ENCODE data around the gene YIPF1. TPM values are rescaled to one million over a fixed set of nuclear protein-coding genes. Genes with fewer than 3 reads are reported as not detected.

Gene YIPF1
- polyA plus RNA-seq, 1 of the 3 experiments (the other 2 are of a cell fraction), result 23.1 TPM

DNA sequence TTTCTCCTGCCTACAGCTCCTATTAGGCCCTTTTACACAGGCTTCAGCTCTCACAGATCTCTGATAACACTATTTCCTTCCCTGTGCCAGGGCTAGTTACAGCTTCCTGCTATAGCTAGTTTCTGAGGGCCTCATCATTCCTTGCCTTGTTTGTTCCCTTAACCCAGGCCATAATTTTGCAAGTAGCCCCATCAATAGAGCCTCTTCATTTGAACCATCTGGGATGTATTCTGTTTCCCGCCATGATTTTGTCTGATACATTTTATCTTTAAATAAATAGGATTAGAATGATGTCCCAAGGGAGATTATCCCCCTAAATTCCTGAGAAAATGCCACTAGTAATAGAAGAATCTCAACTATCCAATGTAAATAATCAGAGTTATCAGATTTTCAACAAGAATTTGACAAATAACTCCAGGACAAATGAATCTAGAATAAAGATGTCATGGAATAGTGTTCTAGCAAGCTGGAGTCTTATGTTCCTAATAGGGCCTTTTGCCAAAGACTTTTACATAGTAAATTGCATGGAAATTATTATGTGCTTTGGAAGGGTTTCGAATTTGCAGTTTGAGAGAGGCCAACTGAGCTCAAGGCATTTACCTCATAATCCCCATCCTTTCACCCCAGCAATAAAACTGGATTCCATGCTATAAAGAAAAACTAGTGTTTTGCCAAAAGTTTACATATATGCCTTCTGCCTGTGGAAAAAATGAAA, 39.8 kb upstream of the YIPF1 start:
- ChIA-PET POLR2A (interaction anchor here (1.3 kb wide), 1 partner anchor 16 kb away, joined by 4 read pairs; the partner anchor contains the start of gene IFT25), CTCF (interaction anchor here (1.2 kb wide), 2 partner anchors 20 kb away, joined by 3 to 4 read pairs; no protein-coding TSS in a partner anchor)
- no peak overlapping the region for H2AFZ ChIP-seq (ENCODE audit: low read depth)
- H3K9me2 ChIP-seq, result no peaks in the 10 kb centered on the region
- no peaks in the 10 kb centered on the region for H4K20me1 ChIP-seq (ENCODE audit: insufficient read depth)
- H3K9me3 ChIP-seq, result peaks cover 23% of the 10 kb centered on the region; the same call in 1 of the 2 replicates
- H3F3A ChIP-seq (replicated peaks; ENCODE audit: insufficient read depth), result no peaks in the 10 kb centered on the region
- H3K9ac ChIP-seq, result no peak overlapping the region
- TF ChIP-seq RXRA (IDR thresholded peaks at IDR 0.05; ENCODE audit: borderline replicate concordance, low read depth) (no peak), TAF1 (IDR thresholded peaks at IDR 0.05; ENCODE audit: borderline replicate concordance, low read depth, low read length) (no peak)
- TF ChIP-seq, protein P1, sequence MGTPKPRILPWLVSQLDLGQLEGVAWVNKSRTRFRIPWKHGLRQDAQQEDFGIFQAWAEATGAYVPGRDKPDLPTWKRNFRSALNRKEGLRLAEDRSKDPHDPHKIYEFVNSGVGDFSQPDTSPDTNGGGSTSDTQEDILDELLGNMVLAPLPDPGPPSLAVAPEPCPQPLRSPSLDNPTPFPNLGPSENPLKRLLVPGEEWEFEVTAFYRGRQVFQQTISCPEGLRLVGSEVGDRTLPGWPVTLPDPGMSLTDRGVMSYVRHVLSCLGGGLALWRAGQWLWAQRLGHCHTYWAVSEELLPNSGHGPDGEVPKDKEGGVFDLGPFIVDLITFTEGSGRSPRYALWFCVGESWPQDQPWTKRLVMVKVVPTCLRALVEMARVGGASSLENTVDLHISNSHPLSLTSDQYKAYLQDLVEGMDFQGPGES (IDR thresholded peaks at IDR 0.05; ENCODE audit: low read depth, low read length), result no peak
- H3K4me1 ChIP-seq (ENCODE audit: control insufficient read depth in 1 of 2, insufficient read depth in 2 of 2, low read depth in 1 of 2, low read length in 1 of 2), result no peaks in the 10 kb centered on the region
- H3K27ac ChIP-seq (ENCODE audit: low read depth in 2 of 2, low read length in 1 of 2), result no peak overlapping the region
- DNase-seq, result no peak
- 93% methylated on average over 2 of the region's 2 CpGs for WGBS (ENCODE audit: low lambda C conversion rate)
- no peak overlapping the region for H3K4me3 ChIP-seq (ENCODE audit: low read depth in 2 of 2, low read length in 1 of 2)
- H3K36me3 ChIP-seq (replicated peaks in 1 of 2; ENCODE audit: control insufficient read depth in 1 of 2, insufficient read depth in 2 of 2, low read length in 1 of 2), result peaks cover 17 to 77% of the 10 kb centered on the region in 2 experiments
- no peak overlapping the region for H3K4me2 ChIP-seq
- H3K79me2 ChIP-seq (ENCODE audit: insufficient read depth), result no peaks in the 10 kb centered on the region; the same call in 1 of the 2 replicates
- H3K27me3 ChIP-seq (ENCODE audit: insufficient read depth), result no peaks in the 10 kb centered on the region

DNA sequence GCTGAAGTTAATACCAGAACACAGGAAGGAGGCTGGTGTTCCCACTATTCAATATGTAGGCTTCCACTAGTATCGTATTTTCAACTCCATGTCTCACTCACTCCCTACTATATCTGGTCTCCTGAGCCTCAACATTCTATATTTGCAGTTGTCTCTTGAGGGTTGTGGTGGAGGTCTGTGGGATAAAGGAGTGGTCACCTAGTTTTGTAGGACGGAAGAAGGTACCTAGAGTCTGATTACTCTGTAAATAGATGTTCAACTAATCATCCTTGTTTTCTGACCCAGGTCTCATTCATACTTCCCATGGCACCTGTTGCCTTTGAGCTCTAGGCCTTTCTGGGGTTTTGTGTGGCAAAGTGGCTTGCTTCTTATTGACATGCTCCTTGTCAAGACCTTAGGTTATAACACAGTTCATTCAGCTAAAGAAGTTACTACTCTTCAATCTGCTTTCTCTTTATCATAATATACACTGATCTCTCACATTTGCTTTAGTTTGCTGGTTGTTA, 37.8 kb upstream of the YIPF1 start:
- Histone ChIP-seq H3K79me2 (ENCODE audit: insufficient read depth) (no peaks in the 10 kb centered on the region; the same call in 1 of the 2 replicates), H3K4me2 (no peak overlapping the region), H3K27me3 (ENCODE audit: insufficient read depth) (no peaks in the 10 kb centered on the region), H3F3A (replicated peaks; ENCODE audit: insufficient read depth) (peaks cover 5% of the 10 kb centered on the region), H2AFZ (ENCODE audit: low read depth) (no peak overlapping the region), H3K36me3 (replicated peaks in 1 of 2; ENCODE audit: control insufficient read depth in 1 of 2, insufficient read depth in 2 of 2, low read length in 1 of 2) (peaks cover 32 to 77% of the 10 kb centered on the region in 2 experiments), H3K9me3 (peaks cover 14% of the 10 kb centered on the region; the same call in 1 of the 2 replicates), H4K20me1 (ENCODE audit: insufficient read depth) (no peaks in the 10 kb centered on the region), H3K9ac (no peak overlapping the region), H3K4me1 (ENCODE audit: control insufficient read depth in 1 of 2, insufficient read depth in 2 of 2, low read depth in 1 of 2, low read length in 1 of 2) (no peaks in the 10 kb centered on the region), H3K27ac (ENCODE audit: low read depth in 2 of 2, low read length in 1 of 2) (no peak overlapping the region), H3K4me3 (ENCODE audit: low read depth in 2 of 2, low read length in 1 of 2) (no peak overlapping the region), H3K9me2 (no peaks in the 10 kb centered on the region)
- POLR2A ChIA-PET, result no interaction called here
- DNase-seq, result no peak
- WGBS (ENCODE audit: low lambda C conversion rate), result 100% methylated on average over 2 of the region's 2 CpGs
- CTCF ChIA-PET, result interaction anchor here (1.0 to 2.6 kb wide), 2 partner anchors 49 to 55 kb away, joined by 3 to 10 read pairs; no protein-coding TSS in a partner anchor
- no peak for TF ChIP-seq POLR2AphosphoS5 (IDR thresholded peaks at IDR 0.05; ENCODE audit: low read depth, low read length)
- TF ChIP-seq RFX5 (IDR thresholded peaks at IDR 0.05; ENCODE audit: low read length), result no peak
- TF ChIP-seq, protein P2, sequence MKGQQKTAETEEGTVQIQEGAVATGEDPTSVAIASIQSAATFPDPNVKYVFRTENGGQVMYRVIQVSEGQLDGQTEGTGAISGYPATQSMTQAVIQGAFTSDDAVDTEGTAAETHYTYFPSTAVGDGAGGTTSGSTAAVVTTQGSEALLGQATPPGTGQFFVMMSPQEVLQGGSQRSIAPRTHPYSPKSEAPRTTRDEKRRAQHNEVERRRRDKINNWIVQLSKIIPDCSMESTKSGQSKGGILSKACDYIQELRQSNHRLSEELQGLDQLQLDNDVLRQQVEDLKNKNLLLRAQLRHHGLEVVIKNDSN (IDR thresholded peaks at IDR 0.05; ENCODE audit: borderline replicate concordance, low read depth), result no peak
- TF ChIP-seq, protein P3, sequence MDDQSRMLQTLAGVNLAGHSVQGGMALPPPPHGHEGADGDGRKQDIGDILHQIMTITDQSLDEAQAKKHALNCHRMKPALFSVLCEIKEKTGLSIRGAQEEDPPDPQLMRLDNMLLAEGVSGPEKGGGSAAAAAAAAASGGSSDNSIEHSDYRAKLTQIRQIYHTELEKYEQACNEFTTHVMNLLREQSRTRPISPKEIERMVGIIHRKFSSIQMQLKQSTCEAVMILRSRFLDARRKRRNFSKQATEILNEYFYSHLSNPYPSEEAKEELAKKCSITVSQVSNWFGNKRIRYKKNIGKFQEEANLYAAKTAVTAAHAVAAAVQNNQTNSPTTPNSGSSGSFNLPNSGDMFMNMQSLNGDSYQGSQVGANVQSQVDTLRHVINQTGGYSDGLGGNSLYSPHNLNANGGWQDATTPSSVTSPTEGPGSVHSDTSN (IDR thresholded peaks at IDR 0.05), result no peak
- no peak for TF ChIP-seq RCOR1 (IDR thresholded peaks at IDR 0.05; ENCODE audit: low read length)
- TF ChIP-seq, protein P4, sequence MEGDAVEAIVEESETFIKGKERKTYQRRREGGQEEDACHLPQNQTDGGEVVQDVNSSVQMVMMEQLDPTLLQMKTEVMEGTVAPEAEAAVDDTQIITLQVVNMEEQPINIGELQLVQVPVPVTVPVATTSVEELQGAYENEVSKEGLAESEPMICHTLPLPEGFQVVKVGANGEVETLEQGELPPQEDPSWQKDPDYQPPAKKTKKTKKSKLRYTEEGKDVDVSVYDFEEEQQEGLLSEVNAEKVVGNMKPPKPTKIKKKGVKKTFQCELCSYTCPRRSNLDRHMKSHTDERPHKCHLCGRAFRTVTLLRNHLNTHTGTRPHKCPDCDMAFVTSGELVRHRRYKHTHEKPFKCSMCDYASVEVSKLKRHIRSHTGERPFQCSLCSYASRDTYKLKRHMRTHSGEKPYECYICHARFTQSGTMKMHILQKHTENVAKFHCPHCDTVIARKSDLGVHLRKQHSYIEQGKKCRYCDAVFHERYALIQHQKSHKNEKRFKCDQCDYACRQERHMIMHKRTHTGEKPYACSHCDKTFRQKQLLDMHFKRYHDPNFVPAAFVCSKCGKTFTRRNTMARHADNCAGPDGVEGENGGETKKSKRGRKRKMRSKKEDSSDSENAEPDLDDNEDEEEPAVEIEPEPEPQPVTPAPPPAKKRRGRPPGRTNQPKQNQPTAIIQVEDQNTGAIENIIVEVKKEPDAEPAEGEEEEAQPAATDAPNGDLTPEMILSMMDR (IDR thresholded peaks at IDR 0.05), result no peak
- TF ChIP-seq YY1 (IDR thresholded peaks at IDR 0.05; ENCODE audit: low read depth), result no peak
- TF ChIP-seq TCF12 (IDR thresholded peaks at IDR 0.05), result no peak
- no peak for TF ChIP-seq EZH2phosphoT487 (IDR thresholded peaks at IDR 0.05; ENCODE audit: borderline replicate concordance, low read depth)
- TF ChIP-seq JUND (IDR thresholded peaks at IDR 0.05), result no peak
- no peak for TF ChIP-seq MXI1 (IDR thresholded peaks at IDR 0.05; ENCODE audit: low read depth, low read length)
- no peak for TF ChIP-seq ELF1 (IDR thresholded peaks at IDR 0.05)
- TF ChIP-seq MEF2A (IDR thresholded peaks at IDR 0.05; ENCODE audit: borderline replicate concordance, low read depth), result no peak
- no peak for TF ChIP-seq FOSL2 (IDR thresholded peaks at IDR 0.05; ENCODE audit: borderline replicate concordance, low read depth)
- TF ChIP-seq, protein P5, sequence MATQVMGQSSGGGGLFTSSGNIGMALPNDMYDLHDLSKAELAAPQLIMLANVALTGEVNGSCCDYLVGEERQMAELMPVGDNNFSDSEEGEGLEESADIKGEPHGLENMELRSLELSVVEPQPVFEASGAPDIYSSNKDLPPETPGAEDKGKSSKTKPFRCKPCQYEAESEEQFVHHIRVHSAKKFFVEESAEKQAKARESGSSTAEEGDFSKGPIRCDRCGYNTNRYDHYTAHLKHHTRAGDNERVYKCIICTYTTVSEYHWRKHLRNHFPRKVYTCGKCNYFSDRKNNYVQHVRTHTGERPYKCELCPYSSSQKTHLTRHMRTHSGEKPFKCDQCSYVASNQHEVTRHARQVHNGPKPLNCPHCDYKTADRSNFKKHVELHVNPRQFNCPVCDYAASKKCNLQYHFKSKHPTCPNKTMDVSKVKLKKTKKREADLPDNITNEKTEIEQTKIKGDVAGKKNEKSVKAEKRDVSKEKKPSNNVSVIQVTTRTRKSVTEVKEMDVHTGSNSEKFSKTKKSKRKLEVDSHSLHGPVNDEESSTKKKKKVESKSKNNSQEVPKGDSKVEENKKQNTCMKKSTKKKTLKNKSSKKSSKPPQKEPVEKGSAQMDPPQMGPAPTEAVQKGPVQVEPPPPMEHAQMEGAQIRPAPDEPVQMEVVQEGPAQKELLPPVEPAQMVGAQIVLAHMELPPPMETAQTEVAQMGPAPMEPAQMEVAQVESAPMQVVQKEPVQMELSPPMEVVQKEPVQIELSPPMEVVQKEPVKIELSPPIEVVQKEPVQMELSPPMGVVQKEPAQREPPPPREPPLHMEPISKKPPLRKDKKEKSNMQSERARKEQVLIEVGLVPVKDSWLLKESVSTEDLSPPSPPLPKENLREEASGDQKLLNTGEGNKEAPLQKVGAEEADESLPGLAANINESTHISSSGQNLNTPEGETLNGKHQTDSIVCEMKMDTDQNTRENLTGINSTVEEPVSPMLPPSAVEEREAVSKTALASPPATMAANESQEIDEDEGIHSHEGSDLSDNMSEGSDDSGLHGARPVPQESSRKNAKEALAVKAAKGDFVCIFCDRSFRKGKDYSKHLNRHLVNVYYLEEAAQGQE (IDR thresholded peaks at IDR 0.05; ENCODE audit: low read depth, low read length), result no peak
